IMR-90 (cell line): ENCODE measurements around the gene MAPK11. TPM values are rescaled to one million over a fixed set of nuclear protein-coding genes. Genes with fewer than 3 reads are reported as not detected.

ENCODE experiments used
- ATAC-seq: fragments of 200-7000 bp; cut with Tn5 transposase; 2 replicates; pipeline ENCODE4 v1.9.1; 2020; ENCODE audit warnings: low read depth, mild to moderate bottlenecking, moderate library complexity
- BruUV-seq: library from RNA; stranded (reverse); fragments of 400-500 nt; replicated peaks from 2 replicates; lab custom pipeline; 2021; lab: Mats Ljungman, UMichigan
- CTCF ChIA-PET: fragments of 300-600 bp; formaldehyde crosslinking; extraction: SDS; loops from one replicate; lab custom pipeline; 2021; ENCODE audit warnings: antibody characterized with exemption; lab: Yijun Ruan, JAX
- POLR2A ChIA-PET: fragments of 300-600 bp; sonication (Branson Sonifier 250); formaldehyde crosslinking; loops from one replicate; lab custom pipeline; 2022; ENCODE audit warnings: antibody characterized with exemption; ENCODE audit not compliant: unreplicated experiment; lab: Charles Lee
- DNase-seq: peaks from one replicate; pipeline ENCODE4 v3.0.0; 2013
- H2AFZ ChIP-seq: replicated peaks from 2 replicates; pipeline ENCODE3; 2013; ENCODE audit warnings: low read length, mild to moderate bottlenecking; ENCODE audit not compliant: poor library complexity
- H2AK5ac ChIP-seq: 2 replicates; pipeline ENCODE4 v1.6.1; 2013; ENCODE audit warnings: low read depth, low read length, inconsistent platforms
- H2AK9ac ChIP-seq: replicated peaks from 2 replicates; pipeline ENCODE3; 2013; ENCODE audit warnings: mild to moderate bottlenecking, low read depth, low read length, moderate library complexity; ENCODE audit not compliant: poor library complexity
- H2BK120ac ChIP-seq: 2 replicates; pipeline ENCODE4 v1.6.1; 2013; ENCODE audit warnings: low read depth, low read length, inconsistent platforms
- H2BK15ac ChIP-seq: 3 replicates; pipeline ENCODE4 v1.6.1; 2013; ENCODE audit warnings: low read depth, low read length, inconsistent platforms
- H2BK20ac ChIP-seq: 2 replicates; pipeline ENCODE4 v1.6.1; 2013; ENCODE audit warnings: low read depth, mild to moderate bottlenecking, inconsistent platforms, low read length, moderate library complexity
- H2BK5ac ChIP-seq: 2 replicates; pipeline ENCODE4 v1.6.1; 2013; ENCODE audit warnings: mild to moderate bottlenecking, low read depth, low read length, inconsistent platforms; ENCODE audit not compliant: poor library complexity, severe bottlenecking
- H3K14ac ChIP-seq: replicated peaks from 2 replicates; pipeline ENCODE4 v1.6.1; 2013; ENCODE audit warnings: low read depth, low read length, inconsistent platforms
- H3K18ac ChIP-seq: 2 replicates; pipeline ENCODE4 v1.6.1; 2013; ENCODE audit warnings: low read depth, low read length, control low read depth
- H3K23ac ChIP-seq: 2 replicates; pipeline ENCODE4 v1.6.1; 2013; ENCODE audit warnings: low read depth, low read length, inconsistent platforms
- H3K27ac ChIP-seq: 2 replicates; pipeline ENCODE4 v1.5.1; 2013; ENCODE audit warnings: mild to moderate bottlenecking, control low read depth, low read length; ENCODE audit not compliant: insufficient read depth
- H3K27me3 ChIP-seq: 2 replicates; pipeline ENCODE4 v1.6.1; 2013; ENCODE audit warnings: low read length; ENCODE audit not compliant: control insufficient read depth, insufficient read depth
- H3K36me3 ChIP-seq: 2 replicates; pipeline ENCODE4 v1.6.1; 2013; ENCODE audit warnings: low read length, mixed read lengths; ENCODE audit not compliant: control insufficient read depth, insufficient read depth
- H3K4ac ChIP-seq: 2 replicates; pipeline ENCODE4 v1.6.1; 2013; ENCODE audit warnings: low read depth, low read length, inconsistent platforms
- H3K4me1 ChIP-seq: 2 replicates; pipeline ENCODE4 v1.6.1; 2013; ENCODE audit warnings: low read length, mixed read lengths; ENCODE audit not compliant: control insufficient read depth, insufficient read depth
- H3K4me2 ChIP-seq: 2 replicates; pipeline ENCODE4 v1.6.1; 2013; ENCODE audit warnings: low read depth, mild to moderate bottlenecking, control low read depth, low read length, moderate library complexity
- H3K4me3 ChIP-seq: 2 replicates; pipeline ENCODE4 v1.5.1; 2013; ENCODE audit warnings: low read depth, mild to moderate bottlenecking, control low read depth, low read length, moderate library complexity; ENCODE audit not compliant: insufficient read depth
- H3K56ac ChIP-seq: 2 replicates; pipeline ENCODE4 v1.6.1; 2013; ENCODE audit warnings: low read length, inconsistent platforms; ENCODE audit not compliant: insufficient read depth; ENCODE audit errors: extremely low read depth
- H3K79me1 ChIP-seq, 2 experiments: 2 replicates each; pipeline ENCODE4 v1.6.1; 2013; ENCODE audit warnings: low read length in 2 of 2, inconsistent platforms in 1 of 2, low read depth in 1 of 2
- H3K9ac ChIP-seq: 2 replicates; pipeline ENCODE4 v1.6.1; 2013; ENCODE audit warnings: low read depth, low read length, control low read depth
- H3K9me1 ChIP-seq: 2 replicates; pipeline ENCODE4 v1.6.1; 2013; ENCODE audit warnings: low read length, inconsistent platforms; ENCODE audit not compliant: insufficient read depth
- H3K9me3 ChIP-seq: 2 replicates; pipeline ENCODE4 v1.6.1; 2013; ENCODE audit warnings: low read length; ENCODE audit not compliant: control insufficient read depth, insufficient read depth
- H4K20me1 ChIP-seq: 2 replicates; pipeline ENCODE4 v1.6.1; 2013; ENCODE audit warnings: low read length, inconsistent platforms; ENCODE audit not compliant: insufficient read depth
- H4K5ac ChIP-seq: 2 replicates; pipeline ENCODE4 v1.6.1; 2013; ENCODE audit warnings: mild to moderate bottlenecking, low read depth, low read length, control low read depth
- H4K8ac ChIP-seq, 2 experiments: 2 replicates each; pipeline ENCODE4 v1.6.1; 2013; ENCODE audit warnings: low read depth in 2 of 2, low read length in 2 of 2, control low read depth in 1 of 2, inconsistent platforms in 1 of 2
- H4K91ac ChIP-seq: 2 replicates; pipeline ENCODE4 v1.6.1; 2013; ENCODE audit warnings: low read depth, low read length, inconsistent platforms; ENCODE audit not compliant: insufficient read depth
- BHLHE40 ChIP-seq: fragments of 150-350 bp; IDR thresholded peaks from 2 replicates; pipeline ENCODE4 v1.6.1; 2016; ENCODE audit warnings: mild to moderate bottlenecking, low read depth, low read length
- NFE2L2 ChIP-seq: fragments of 150-350 bp; IDR thresholded peaks from 2 replicates; pipeline ENCODE4 v1.6.1; 2016; ENCODE audit warnings: low read depth, mild to moderate bottlenecking, low read length
- RFX5 ChIP-seq: IDR thresholded peaks from 2 replicates; pipeline ENCODE4 v1.8.0; 2012; ENCODE audit warnings: low read depth, mild to moderate bottlenecking, low read length, moderate library complexity
- SMC3 ChIP-seq: fragments of 150-350 bp; IDR thresholded peaks from 2 replicates; pipeline ENCODE4 v1.6.1; 2016; ENCODE audit warnings: low read depth, mild to moderate bottlenecking, antibody characterized with exemption, low read length, moderate library complexity
- WGBS, 2 experiments: methylation state at CpG; one replicate each; pipeline versions ENCODE4 v1.1.5 to v1.1.7; 2013; ENCODE audit warnings: missing lambda C conversion rate in 2 of 2; ENCODE audit not compliant: insufficient read length in 1 of 2; ENCODE audit errors: extremely low coverage in 2 of 2; 5-methylcytosine and 5-hydroxymethylcytosine counted together
- dilution Hi-C: fragments of 300-500 bp; cut with HindIII; formaldehyde crosslinking; loops from one replicate; pipeline ENCODE4 v1.14.3; 2018; ENCODE audit warnings: low sequenced_read_pairs; ENCODE audit not compliant: unreplicated experiment
- in situ Hi-C: fragments of 300-500 bp; cut with MboI; formaldehyde crosslinking; loops from 3 replicates; pipeline ENCODE4 v1.14.3; 2019; ENCODE audit warnings: low sequenced_read_pairs, inconsistent platforms, mixed read lengths
- intact Hi-C: fragments of 100-400 bp; cut with micrococcal nuclease; formaldehyde crosslinking; loops from 2 replicates; pipeline ENCODE4 v1.10.0; 2022
- polyA plus RNA-seq, 3 experiments: library from polyadenylated mRNA; depleted of rRNA; stranded (reverse); fragments of >200 nt; gene quantifications; 2 replicates each; pipeline ENCODE4 v1.2.3, GENCODE V29; 2012; ENCODE audit warnings: low replicate concordance in 1 of 3
- total RNA-seq: library from RNA; depleted of rRNA; stranded (reverse); fragments of >200 nt; gene quantifications from 2 replicates; pipeline ENCODE4 v1.2.3, GENCODE V29; 2012

Gene MAPK11
- total and polyA plus RNA-seq, 2 of the 4 experiments (the other 2 are of a cell fraction), result 8.1 to 14.4 TPM

DNA sequence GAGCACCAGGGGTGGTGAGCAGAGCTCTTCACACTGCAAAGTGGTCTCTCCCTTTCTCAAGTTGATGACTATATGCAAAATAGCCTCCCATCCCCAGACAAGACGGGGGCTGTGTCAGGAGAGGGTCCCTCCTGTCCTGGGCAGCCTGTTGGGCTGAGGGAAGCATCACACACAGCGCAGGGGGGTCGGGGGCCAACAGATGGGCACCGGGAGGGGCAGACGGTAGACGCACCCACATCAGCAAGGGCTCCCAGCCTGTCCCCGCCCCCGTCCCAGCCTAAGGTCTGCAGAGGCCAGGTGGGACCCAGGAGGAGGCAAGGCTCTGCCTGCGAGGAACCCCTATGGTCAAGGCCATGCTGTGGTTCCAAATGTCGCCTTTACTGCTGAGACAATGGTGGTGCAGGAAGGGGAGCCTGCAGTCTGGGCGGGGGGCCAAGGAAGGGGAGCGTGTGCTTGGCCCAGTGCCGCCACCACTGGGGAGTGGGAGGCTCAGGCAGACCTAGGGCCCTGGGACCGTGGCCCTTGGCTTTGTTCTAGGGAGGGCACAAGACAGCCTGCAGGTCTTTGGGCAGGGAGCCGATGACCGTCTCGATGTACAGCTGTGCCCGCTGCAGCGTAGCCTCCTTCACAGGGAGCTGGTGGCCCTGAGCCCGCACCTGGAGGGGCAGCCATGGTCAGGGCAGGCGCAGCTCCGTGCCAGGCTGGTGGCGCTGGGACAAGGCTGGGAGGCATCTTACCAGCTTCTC lies 41.6 kb upstream of the MAPK11 start:
- Histone ChIP-seq H3K56ac (no peak overlapping the region), H4K8ac (no peak overlapping the region), H3K18ac (no peak overlapping the region), H3K9ac (no peak overlapping the region), H3K27ac (no peak overlapping the region), H2BK15ac (no peak overlapping the region), H3K79me1 (peaks cover 0 to 9% of the 10 kb centered on the region in 2 experiments; a peak in 1 of 4 replicates), H3K27me3 (peaks cover 3% of the 10 kb centered on the region; the same call in 1 of the 2 replicates), H3K9me3 (no peaks in the 10 kb centered on the region), H2AK9ac (peak overlapping the region; percentile 78), H2BK20ac (no peak overlapping the region), H3K14ac (no peak overlapping the region), H3K9me1 (peaks cover 6% of the 10 kb centered on the region; the same call in 1 of the 2 replicates), H2AK5ac (no peak overlapping the region; the same call in 1 of the 2 replicates), H2BK5ac (no peak overlapping the region), H4K20me1 (peaks cover 5% of the 10 kb centered on the region; the same call in 1 of the 2 replicates), H4K5ac (no peak overlapping the region), H3K4me3 (no peak overlapping the region), H2BK120ac (no peak overlapping the region), H3K4me2 (no peak overlapping the region), H3K4ac (no peak overlapping the region), H3K4me1 (peaks cover 14% of the 10 kb centered on the region), H3K23ac (no peak overlapping the region), H4K91ac (no peak overlapping the region), H3K36me3 (no peaks in the 10 kb centered on the region), H2AFZ (peak overlapping the region; percentile 43)
- DNase-seq (no peak), ATAC-seq (no peak)
- CTCF ChIA-PET, result no interaction called here
- POLR2A ChIA-PET, result no interaction called here
- dilution Hi-C loops (no loop called here), in situ Hi-C loops (no loop called here), intact Hi-C loops (no loop called here)
- BruUV-seq, result no TSS peak
- TF ChIP-seq BHLHE40 (no peak), RFX5 (no peak), SMC3 (no peak), NFE2L2 (no peak)
- WGBS, 2 experiments, result 71% methylated on average over 7 of the region's 23 CpGs; no CpG with 5 or more reads in 1 of the 2 experiments
